ENCODE results near the gene IGHMBP2. TPM values are rescaled to one million over a fixed set of nuclear protein-coding genes. Genes with fewer than 3 reads are reported as not detected.

Gene IGHMBP2
- total and polyA plus RNA-seq, 2 experiments from 2014 or later, result 5.2 to 9.3 TPM

DNA sequence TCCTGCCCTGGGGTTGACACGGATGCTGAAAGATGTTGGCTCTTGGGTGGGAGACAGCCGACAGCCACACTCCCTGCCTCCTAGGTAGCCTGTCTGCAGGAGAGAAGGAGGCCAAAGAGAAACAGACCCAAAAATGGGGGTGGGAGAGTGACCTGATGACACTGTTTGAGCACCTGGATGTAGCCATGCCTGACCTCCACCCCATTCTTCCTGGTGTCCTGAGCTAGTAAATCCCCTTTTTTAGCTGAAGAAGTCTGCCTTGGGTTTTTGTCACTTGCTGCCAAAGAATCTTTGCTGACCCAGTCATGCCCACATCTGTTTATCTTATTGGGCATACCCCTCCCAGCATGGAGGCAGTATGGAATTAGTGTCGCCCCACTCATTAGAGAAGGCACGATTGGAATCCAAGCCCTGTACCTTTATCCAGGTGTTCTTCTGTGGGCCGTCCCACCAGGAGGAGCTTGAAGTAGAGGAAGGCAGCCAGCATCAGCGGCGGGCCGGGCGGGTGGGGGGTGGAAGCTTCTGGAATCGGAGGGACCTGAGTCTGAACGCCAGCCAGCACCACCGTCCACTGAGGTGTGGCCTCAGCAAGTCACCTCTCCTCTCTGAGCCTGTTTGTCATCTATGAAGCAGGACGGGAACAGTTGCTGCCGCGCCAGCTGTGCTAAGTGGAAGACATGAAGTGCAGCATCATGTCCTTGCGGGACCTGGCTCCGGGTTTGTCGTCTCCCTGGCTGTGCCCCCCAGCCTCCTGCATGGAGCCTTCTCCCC, 37.8 kb downstream of the IGHMBP2 start:
- Histone ChIP-seq H3K36me3 (ENCODE audit: low read depth) (no peaks in the 10 kb centered on the region; the same call in 1 of the 2 replicates), H3F3A (ENCODE audit: insufficient read depth) (peaks cover 6% of the 10 kb centered on the region; the same call in 1 of the 2 replicates), H3K79me2 (ENCODE audit: insufficient read depth) (no peaks in the 10 kb centered on the region), H3K9me2 (ENCODE audit: insufficient read depth) (no peaks in the 10 kb centered on the region), H3K4me2 (ENCODE audit: unreplicated experiment) (no peak overlapping the region), H3K27ac (no peak overlapping the region), H3K27me3 (replicated peaks; ENCODE audit: insufficient read depth) (no peaks in the 10 kb centered on the region), H3K4me3 (no peak overlapping the region), H3K9me3 (ENCODE audit: low read depth) (no peaks in the 10 kb centered on the region), H4K20me1 (ENCODE audit: insufficient read depth) (no peaks in the 10 kb centered on the region), H2AFZ (no peak overlapping the region), H3K4me1 (ENCODE audit: insufficient read depth) (peaks cover 5% of the 10 kb centered on the region; the same call in 1 of the 2 replicates), H3K9ac (no peak overlapping the region)
- no peak for TF ChIP-seq EZH2 (IDR thresholded peaks at IDR 0.05; ENCODE audit: insufficient read depth, poor library complexity, severe bottlenecking)
- no peak for TF ChIP-seq EZH2phosphoT487 (IDR thresholded peaks at IDR 0.05; ENCODE audit: insufficient read depth, low read depth)
- no peak for DNase-seq
- WGBS, 2 experiments (ENCODE audit: low coverage in 1 of 2, low lambda C conversion rate in 2 of 2, missing lambda C conversion rate in 2 of 2), result 79 to 82% methylated on average over 18 of the region's 18 CpGs
- in situ Hi-C loops (cut with MboI), result no loop called here

DNA sequence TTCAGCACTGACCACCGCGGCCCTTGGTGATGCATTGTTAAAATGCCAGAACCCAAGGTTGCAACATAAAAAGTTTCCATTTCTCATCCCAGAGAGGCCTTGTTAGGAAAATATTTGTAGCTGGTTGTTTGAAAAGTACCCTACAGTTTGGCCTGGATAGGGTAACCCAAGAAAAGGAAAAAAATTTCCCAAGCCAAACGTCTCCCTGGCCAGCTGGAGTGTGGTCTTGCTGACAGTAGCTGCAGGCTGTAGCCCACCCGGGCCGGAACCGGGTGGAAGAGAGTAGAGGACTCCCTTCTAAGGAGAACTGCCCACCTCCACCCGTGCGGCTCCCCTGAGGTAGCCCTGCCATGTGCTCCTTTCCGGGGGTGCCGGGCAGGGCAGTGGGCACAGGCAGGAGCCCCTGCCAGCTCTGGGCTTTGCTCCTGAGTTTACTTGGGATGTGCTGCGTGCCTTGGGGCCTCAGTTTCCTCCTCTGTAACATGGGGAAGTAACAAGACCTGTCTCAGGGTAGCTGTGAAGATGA, 38.5 kb downstream of the IGHMBP2 start:
- Histone ChIP-seq H3K9me3 (ENCODE audit: low read depth) (no peaks in the 10 kb centered on the region), H3K4me2 (ENCODE audit: unreplicated experiment) (no peak overlapping the region)
- DNase-seq, result peak; percentile 36

DNA sequence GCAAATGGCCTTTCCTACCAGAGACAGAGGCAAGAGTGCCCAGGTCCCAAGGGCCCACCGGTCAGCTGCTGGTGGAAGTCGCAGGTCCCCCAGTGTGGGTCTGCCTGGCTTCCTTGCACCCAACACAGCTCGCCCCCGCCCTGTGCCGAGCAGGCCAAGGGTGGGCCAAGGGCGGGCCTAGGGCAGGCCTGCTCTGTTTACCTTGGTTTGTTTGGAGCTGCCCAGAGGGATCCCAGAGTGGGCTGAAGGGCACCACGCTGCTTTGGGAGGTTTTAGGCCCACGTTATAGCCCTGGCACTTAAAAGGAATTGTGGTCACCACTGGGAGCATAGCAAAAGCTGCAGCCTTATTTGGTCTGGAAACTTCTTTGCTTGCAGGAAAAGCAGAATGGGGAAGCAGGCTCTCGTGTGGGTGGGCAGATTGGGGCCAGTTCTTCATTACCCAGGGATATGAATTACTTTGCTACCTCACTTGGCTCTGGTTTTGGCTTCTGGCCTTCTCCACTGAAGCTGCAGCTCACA, 39.1 kb downstream of the IGHMBP2 start:
- WGBS, 2 experiments (ENCODE audit: low coverage in 1 of 2, low lambda C conversion rate in 2 of 2, missing lambda C conversion rate in 2 of 2), result 81 to 85% methylated on average over 9 of the region's 9 CpGs
- no peak for DNase-seq
- Histone ChIP-seq H4K20me1 (ENCODE audit: insufficient read depth) (no peaks in the 10 kb centered on the region), H3K9me2 (ENCODE audit: insufficient read depth) (no peaks in the 10 kb centered on the region), H2AFZ (no peak overlapping the region), H3K4me1 (ENCODE audit: insufficient read depth) (peaks cover 5% of the 10 kb centered on the region; the same call in 1 of the 2 replicates), H3K4me3 (no peak overlapping the region), H3K36me3 (ENCODE audit: low read depth) (no peaks in the 10 kb centered on the region), H3K27ac (no peak overlapping the region), H3K27me3 (replicated peaks; ENCODE audit: insufficient read depth) (no peaks in the 10 kb centered on the region), H3K79me2 (ENCODE audit: insufficient read depth) (no peaks in the 10 kb centered on the region), H3K9ac (no peak overlapping the region), H3K9me3 (ENCODE audit: low read depth) (no peaks in the 10 kb centered on the region), H3F3A (ENCODE audit: insufficient read depth) (peaks cover 6% of the 10 kb centered on the region; the same call in 1 of the 2 replicates), H3K4me2 (ENCODE audit: unreplicated experiment) (no peak overlapping the region)
- no peak for TF ChIP-seq EZH2phosphoT487 (IDR thresholded peaks at IDR 0.05; ENCODE audit: insufficient read depth, low read depth)
- TF ChIP-seq EZH2 (IDR thresholded peaks at IDR 0.05; ENCODE audit: insufficient read depth, poor library complexity, severe bottlenecking), result no peak
- in situ Hi-C loops (cut with MboI), result no loop called here

More for the DNA sequence above, 38.5 kb downstream of the IGHMBP2 start:
- peaks cover 5% of the 10 kb centered on the region; the same call in 1 of the 2 replicates for H3K4me1 ChIP-seq (ENCODE audit: insufficient read depth)
- H3K36me3 ChIP-seq (ENCODE audit: low read depth), result no peaks in the 10 kb centered on the region
- peaks cover 6% of the 10 kb centered on the region; the same call in 1 of the 2 replicates for H3F3A ChIP-seq (ENCODE audit: insufficient read depth)
- no peak overlapping the region for H3K4me3 ChIP-seq
- TF ChIP-seq EZH2 (IDR thresholded peaks at IDR 0.05; ENCODE audit: insufficient read depth, poor library complexity, severe bottlenecking), result no peak
- TF ChIP-seq EZH2phosphoT487 (IDR thresholded peaks at IDR 0.05; ENCODE audit: insufficient read depth, low read depth), result no peak
- H3K9ac ChIP-seq, result no peak overlapping the region
- H3K27me3 ChIP-seq (replicated peaks; ENCODE audit: insufficient read depth), result no peaks in the 10 kb centered on the region
- no peaks in the 10 kb centered on the region for H3K79me2 ChIP-seq (ENCODE audit: insufficient read depth)
- no peaks in the 10 kb centered on the region for H3K9me2 ChIP-seq (ENCODE audit: insufficient read depth)
- in situ Hi-C loops (cut with MboI), result no loop called here
- no peak overlapping the region for H2AFZ ChIP-seq
- H4K20me1 ChIP-seq (ENCODE audit: insufficient read depth), result no peaks in the 10 kb centered on the region
- no peak overlapping the region for H3K27ac ChIP-seq
- WGBS, 2 experiments (ENCODE audit: low coverage in 1 of 2, low lambda C conversion rate in 2 of 2, missing lambda C conversion rate in 2 of 2), result 38 to 43% methylated on average over 11 of the region's 11 CpGs

DNA sequence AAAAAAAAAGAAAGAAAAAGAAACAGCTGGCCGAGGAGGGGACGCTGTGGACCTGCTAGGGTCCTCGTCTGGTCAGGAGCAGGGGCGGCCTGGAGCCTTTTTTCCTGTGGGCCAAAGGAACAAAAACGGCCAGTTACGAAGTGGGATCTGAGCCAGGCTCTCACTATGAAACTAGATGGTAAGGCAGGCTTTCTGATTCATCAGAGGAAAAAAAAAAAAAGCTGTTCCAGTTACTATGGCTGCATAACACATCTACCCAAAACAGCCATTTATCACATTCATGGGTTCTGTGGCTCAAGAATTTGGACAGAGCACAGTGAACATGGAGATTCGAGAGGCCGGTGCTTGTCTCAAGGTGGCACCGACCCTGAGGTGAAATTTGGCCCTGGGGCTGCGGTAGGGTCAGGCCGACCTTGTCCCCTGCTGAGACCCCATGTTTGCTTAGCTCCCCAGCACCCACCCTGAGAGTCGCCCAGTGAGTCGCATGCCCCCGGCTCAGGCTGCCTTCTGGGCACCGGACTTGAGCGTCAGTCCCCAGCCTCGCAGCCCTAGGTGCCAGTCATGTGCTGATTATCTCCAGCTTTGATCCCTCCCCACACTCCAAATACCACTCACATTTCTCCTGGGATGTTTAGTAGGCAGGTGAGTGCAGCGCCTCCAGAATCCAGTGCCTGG, 42.9 kb downstream of the IGHMBP2 start:
- TF ChIP-seq EZH2phosphoT487 (IDR thresholded peaks at IDR 0.05; ENCODE audit: insufficient read depth, low read depth) (no peak), EZH2 (IDR thresholded peaks at IDR 0.05; ENCODE audit: insufficient read depth, poor library complexity, severe bottlenecking) (no peak)
- H3K4me1 ChIP-seq (ENCODE audit: insufficient read depth), result peaks cover 5% of the 10 kb centered on the region; the same call in 1 of the 2 replicates
- H3K36me3 ChIP-seq (ENCODE audit: low read depth), result no peaks in the 10 kb centered on the region
- no peaks in the 10 kb centered on the region for H3K9me2 ChIP-seq (ENCODE audit: insufficient read depth)
- peak overlapping the region; percentile 41 for H3K4me2 ChIP-seq (ENCODE audit: unreplicated experiment)
- H2AFZ ChIP-seq, result no peak overlapping the region
- no peaks in the 10 kb centered on the region for H3K9me3 ChIP-seq (ENCODE audit: low read depth)
- no peak overlapping the region for H3K4me3 ChIP-seq
- H3K27ac ChIP-seq, result peak overlapping the region; percentile 9; the same call in 1 of the 2 replicates
- WGBS, 2 experiments (ENCODE audit: low coverage in 1 of 2, low lambda C conversion rate in 2 of 2, missing lambda C conversion rate in 2 of 2), result 32 to 33% methylated on average over 18 of the region's 18 CpGs
- in situ Hi-C loops (cut with MboI), result no loop called here
- H3K27me3 ChIP-seq (replicated peaks; ENCODE audit: insufficient read depth), result no peaks in the 10 kb centered on the region
- peaks cover 6% of the 10 kb centered on the region; the same call in 1 of the 2 replicates for H3F3A ChIP-seq (ENCODE audit: insufficient read depth)
- DNase-seq, result peak; percentile 93
- H3K9ac ChIP-seq, result peak overlapping the region; percentile 66
- H4K20me1 ChIP-seq (ENCODE audit: insufficient read depth), result no peaks in the 10 kb centered on the region
- no peaks in the 10 kb centered on the region for H3K79me2 ChIP-seq (ENCODE audit: insufficient read depth)

All from GM23248 (cell line).